ENCODE data around the gene TUBB. TPM values are rescaled to one million over a fixed set of nuclear protein-coding genes. Genes with fewer than 3 reads are reported as not detected.
"Not testable (repeated sequence)": the region's sequence is repeated elsewhere in the genome, so short reads cannot be mapped to it uniquely, and the experiment has no call there.

The TUBB gene
- total RNA-seq, 1 experiment from 2014 or later: 853 TPM

GRCh38 chr6:30752157-30752927, 32.2 kb downstream of the TUBB start (continued):
- no peak for TF ChIP-seq CTCF (IDR thresholded peaks at IDR 0.05)

- POLR2A ChIA-PET: no interaction called here
- H3K27ac ChIP-seq (ENCODE audit: low read length): no peak overlapping the region; the same call in 1 of the 2 replicates
Measured at GRCh38 chr6:30754631-30755030, 34.5 kb downstream of the TUBB start.

GRCh38 chr6:30756405-30757003, 36.4 kb downstream of the TUBB start:
- intact Hi-C loops (cut with micrococcal nuclease; ENCODE audit: unreplicated experiment); in situ Hi-C loops (cut with HindIII; ENCODE audit: low pct_unique_long_range_greater_than_20kb, low sequenced_read_pairs); H3K4me3 ChIP-seq (ENCODE audit: low read depth in 2 of 2, low read length in 2 of 2); POLR2A ChIA-PET; ATAC-seq; DNase-seq (ENCODE audit: low read depth, low spot score); H3K9me3 ChIP-seq (ENCODE audit: control insufficient read depth, insufficient read depth, low read depth, low read length); H3K27me3 ChIP-seq (ENCODE audit: control insufficient read depth, insufficient read depth, low read length); H3K36me3 ChIP-seq (ENCODE audit: control insufficient read depth, insufficient read depth, low read length); BruUV-seq (replicated peaks): not testable (repeated sequence)
- CTCF ChIA-PET: interaction anchor here (0.6 kb wide), 1 partner anchor 11 kb away, joined by 3 read pairs; no protein-coding TSS in a partner anchor
- peak overlapping the region; percentile 1; the same call in 1 of the 2 replicates for H3K27ac ChIP-seq (ENCODE audit: low read length)
- H3K4me1 ChIP-seq (ENCODE audit: control insufficient read depth, insufficient read depth, low read length): peaks cover 27% of the 10 kb centered on the region

More at GRCh38 chr6:30754631-30755030, 34.5 kb downstream of the TUBB start:
- in situ Hi-C loops (cut with HindIII; ENCODE audit: low pct_unique_long_range_greater_than_20kb, low sequenced_read_pairs): no loop called here
- Histone ChIP-seq H3K4me3 (ENCODE audit: low read depth in 2 of 2, low read length in 2 of 2) (no peak overlapping the region), H3K27me3 (ENCODE audit: control insufficient read depth, insufficient read depth, low read length) (no peaks in the 10 kb centered on the region), H3K9me3 (ENCODE audit: control insufficient read depth, insufficient read depth, low read depth, low read length) (no peaks in the 10 kb centered on the region), H3K36me3 (ENCODE audit: control insufficient read depth, insufficient read depth, low read length) (no peaks in the 10 kb centered on the region), H3K4me1 (ENCODE audit: control insufficient read depth, insufficient read depth, low read length) (peaks cover 36% of the 10 kb centered on the region)
- intact Hi-C loops (cut with micrococcal nuclease; ENCODE audit: unreplicated experiment): no loop called here
- BruUV-seq (replicated peaks): no TSS peak
- DNase-seq (ENCODE audit: low read depth, low spot score): no peak
- CTCF ChIA-PET: interaction anchor here (0.7 kb wide), 1 partner anchor 10 kb away, joined by 5 read pairs; the partner anchor contains the start of gene IER3
- no peak for TF ChIP-seq TCF7L2 (IDR thresholded peaks at IDR 0.05; ENCODE audit: low read depth, low read length)
- TF ChIP-seq CTCF (IDR thresholded peaks at IDR 0.05): no peak
- no peak for TF ChIP-seq SIN3A (IDR thresholded peaks at IDR 0.05; ENCODE audit: borderline replicate concordance, insufficient read depth, low read depth, low read length)
- TF ChIP-seq POLR2AphosphoS5 (IDR thresholded peaks at IDR 0.05; ENCODE audit: low read depth, low read length): no peak
- no peak for TF ChIP-seq REST (IDR thresholded peaks at IDR 0.05; ENCODE audit: insufficient read depth in 1 of 2, low read depth in 2 of 2, low read length in 1 of 2)
- ATAC-seq: no peak

Data from Panc1 (cell line).